Neural crest cell (in vitro differentiated cells): ENCODE measurements around the gene ZNF592. TPM values are rescaled to one million over a fixed set of nuclear protein-coding genes. Genes with fewer than 3 reads are reported as not detected.

Experiments
- DNase-seq: peaks from one replicate; pipeline ENCODE4 v3.0.0; 2021; ENCODE audit warnings: low read depth, mixed read lengths, low spot score
- H3K27ac Mint-ChIP-seq: one replicate; pipeline ENCODE4 v1.8.0; 2021; ENCODE audit warnings: mild to moderate bottlenecking, mixed read lengths; ENCODE audit not compliant: unreplicated experiment
- H3K27me3 Mint-ChIP-seq: 2 replicates; pipeline ENCODE4 v1.8.0; 2021; ENCODE audit warnings: low read depth, mild to moderate bottlenecking, mixed read lengths
- H3K36me3 Mint-ChIP-seq: 2 replicates; pipeline ENCODE4 v1.8.0; 2021; ENCODE audit warnings: low read depth, mild to moderate bottlenecking, mixed read lengths
- H3K4me1 Mint-ChIP-seq: 2 replicates; pipeline ENCODE4 v1.8.0; 2021; ENCODE audit warnings: mixed read lengths
- H3K4me3 Mint-ChIP-seq: one replicate; pipeline ENCODE4 v1.8.0; 2021; ENCODE audit warnings: mild to moderate bottlenecking, mixed read lengths
- H3K9me3 Mint-ChIP-seq: 2 replicates; pipeline ENCODE4 v1.8.0; 2021; ENCODE audit warnings: mixed read lengths
- total RNA-seq: library from RNA; stranded (reverse); gene quantifications from 2 replicates; pipeline ENCODE4 v1.2.1, GENCODE V29; 2021
- TF ChIP-seq, protein P1 (sequence below): fragments of 200-600 bp; sonication (generic); conservative IDR thresholded peaks from 2 replicates; pipeline ENCODE4 v1.5.0; 2021; ENCODE audit warnings: antibody characterized with exemption, mild to moderate bottlenecking

The ZNF592 gene
- total RNA-seq, 1 donor from 2014 or later: 34.7 TPM

DNA sequence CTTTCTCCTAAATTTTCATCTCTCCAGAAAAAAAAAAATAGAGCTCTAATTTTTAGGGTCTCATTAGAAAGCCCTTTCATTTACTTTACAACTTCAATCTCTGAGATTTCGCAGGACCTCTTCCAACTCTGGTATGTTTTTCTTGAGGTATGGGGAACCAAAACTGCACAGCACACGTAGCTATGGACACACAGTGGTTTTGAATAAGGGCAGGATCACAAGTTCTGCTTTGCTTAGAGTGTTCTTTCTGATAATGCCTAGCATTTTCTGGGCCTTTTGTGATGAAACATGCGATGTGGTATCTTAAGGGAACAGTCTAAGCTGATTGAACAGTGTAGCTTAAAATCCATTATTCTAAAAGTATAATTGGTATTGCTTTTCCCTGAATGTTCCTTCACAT lies 25.3 kb downstream of the ZNF592 start:
- TF ChIP-seq, protein P1, sequence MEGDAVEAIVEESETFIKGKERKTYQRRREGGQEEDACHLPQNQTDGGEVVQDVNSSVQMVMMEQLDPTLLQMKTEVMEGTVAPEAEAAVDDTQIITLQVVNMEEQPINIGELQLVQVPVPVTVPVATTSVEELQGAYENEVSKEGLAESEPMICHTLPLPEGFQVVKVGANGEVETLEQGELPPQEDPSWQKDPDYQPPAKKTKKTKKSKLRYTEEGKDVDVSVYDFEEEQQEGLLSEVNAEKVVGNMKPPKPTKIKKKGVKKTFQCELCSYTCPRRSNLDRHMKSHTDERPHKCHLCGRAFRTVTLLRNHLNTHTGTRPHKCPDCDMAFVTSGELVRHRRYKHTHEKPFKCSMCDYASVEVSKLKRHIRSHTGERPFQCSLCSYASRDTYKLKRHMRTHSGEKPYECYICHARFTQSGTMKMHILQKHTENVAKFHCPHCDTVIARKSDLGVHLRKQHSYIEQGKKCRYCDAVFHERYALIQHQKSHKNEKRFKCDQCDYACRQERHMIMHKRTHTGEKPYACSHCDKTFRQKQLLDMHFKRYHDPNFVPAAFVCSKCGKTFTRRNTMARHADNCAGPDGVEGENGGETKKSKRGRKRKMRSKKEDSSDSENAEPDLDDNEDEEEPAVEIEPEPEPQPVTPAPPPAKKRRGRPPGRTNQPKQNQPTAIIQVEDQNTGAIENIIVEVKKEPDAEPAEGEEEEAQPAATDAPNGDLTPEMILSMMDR: no peak
- no peak overlapping the region for H3K27ac Mint-ChIP-seq
- H3K4me3 Mint-ChIP-seq: no peak overlapping the region
- H3K9me3 Mint-ChIP-seq: no peaks in the 10 kb centered on the region
- peaks cover 16% of the 10 kb centered on the region for H3K36me3 Mint-ChIP-seq
- no peaks in the 10 kb centered on the region for H3K27me3 Mint-ChIP-seq
- H3K4me1 Mint-ChIP-seq: peaks cover 4% of the 10 kb centered on the region
- no peak for DNase-seq

DNA sequence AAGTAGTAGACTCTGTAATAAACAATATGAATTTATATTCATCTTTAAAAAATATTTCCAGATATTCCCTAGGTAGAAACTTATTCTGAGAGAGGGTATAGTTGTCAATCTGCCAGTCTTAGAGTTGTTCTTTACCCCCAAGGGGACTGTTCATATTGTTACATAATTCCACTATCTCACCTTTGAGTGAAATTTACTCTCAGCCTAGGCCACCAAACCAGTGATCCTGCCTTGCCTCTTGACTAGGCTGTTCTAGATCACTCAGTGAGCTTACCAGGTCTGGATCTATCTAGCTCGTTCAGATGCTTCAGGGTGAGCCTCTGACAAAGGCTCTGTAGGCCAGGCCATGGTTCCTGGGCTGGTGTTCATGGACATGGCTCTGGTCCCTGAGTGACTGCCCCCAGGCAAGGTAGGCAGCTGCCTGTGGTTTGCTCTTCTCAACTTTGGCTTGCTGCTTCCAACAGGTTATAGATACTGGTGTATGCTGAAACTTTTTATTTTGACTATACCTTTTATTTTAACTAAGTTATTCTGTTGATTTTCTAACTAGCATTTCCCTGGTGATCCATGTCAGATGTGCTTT lies 27.6 kb downstream of the ZNF592 start:
- TF ChIP-seq, protein P1: no peak
- Mint-ChIP-seq H3K9me3 (no peaks in the 10 kb centered on the region), H3K27me3 (no peaks in the 10 kb centered on the region), H3K4me3 (no peak overlapping the region), H3K27ac (no peak overlapping the region), H3K36me3 (peaks cover 12% of the 10 kb centered on the region), H3K4me1 (peaks cover 4% of the 10 kb centered on the region)
- no peak for DNase-seq

DNA sequence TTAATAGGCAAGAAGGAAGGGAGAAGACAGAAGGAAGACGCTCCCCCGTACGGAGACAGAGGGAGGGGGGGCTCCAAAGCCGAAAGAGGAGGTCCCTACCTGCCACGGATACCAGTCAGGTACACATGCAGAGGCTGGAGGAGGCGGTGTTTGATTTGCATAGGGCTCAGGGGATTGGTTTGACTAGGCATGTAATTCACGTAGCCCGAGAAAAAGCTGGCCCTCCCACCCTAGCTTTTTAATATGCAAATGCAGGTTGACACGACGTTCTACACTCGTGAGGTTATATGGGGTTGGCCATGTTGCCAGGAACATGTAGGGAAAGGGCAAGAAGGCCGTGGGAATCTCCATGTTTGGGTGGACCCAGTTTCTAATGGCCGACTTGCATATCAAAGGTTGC lies 29.8 kb downstream of the ZNF592 start:
- Mint-ChIP-seq H3K36me3 (peaks cover 11% of the 10 kb centered on the region), H3K27me3 (no peaks in the 10 kb centered on the region), H3K9me3 (no peaks in the 10 kb centered on the region), H3K4me3 (no peak overlapping the region), H3K4me1 (peaks cover 4% of the 10 kb centered on the region), H3K27ac (no peak overlapping the region)
- no peak for DNase-seq
- TF ChIP-seq, protein P1: no peak

DNA sequence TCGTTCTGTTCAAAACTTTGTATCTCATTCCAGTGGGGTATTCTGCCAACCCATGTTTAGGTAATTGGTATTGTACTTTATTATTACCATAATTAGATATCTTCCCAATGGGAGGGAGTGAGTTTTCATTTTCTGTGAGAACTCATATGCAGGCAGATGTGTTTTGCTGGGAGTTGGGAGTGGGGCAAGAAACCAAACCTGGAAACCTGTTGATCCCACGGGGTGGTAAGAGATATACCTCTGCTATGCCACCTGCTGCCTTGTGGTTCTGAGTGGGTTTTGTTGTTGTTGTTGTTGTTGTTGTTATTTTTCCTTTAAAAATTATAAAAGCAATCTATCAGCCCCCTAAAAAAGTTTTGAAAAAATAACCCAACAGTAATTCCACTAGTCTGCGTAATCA lies 32.1 kb downstream of the ZNF592 start:
- no peaks in the 10 kb centered on the region for H3K9me3 Mint-ChIP-seq
- DNase-seq: no peak
- no peaks in the 10 kb centered on the region for H3K27me3 Mint-ChIP-seq
- peaks cover 4% of the 10 kb centered on the region for H3K4me1 Mint-ChIP-seq
- peaks cover 14% of the 10 kb centered on the region for H3K36me3 Mint-ChIP-seq
- TF ChIP-seq, protein P1: no peak
- no peak overlapping the region for H3K4me3 Mint-ChIP-seq
- no peak overlapping the region for H3K27ac Mint-ChIP-seq

DNA sequence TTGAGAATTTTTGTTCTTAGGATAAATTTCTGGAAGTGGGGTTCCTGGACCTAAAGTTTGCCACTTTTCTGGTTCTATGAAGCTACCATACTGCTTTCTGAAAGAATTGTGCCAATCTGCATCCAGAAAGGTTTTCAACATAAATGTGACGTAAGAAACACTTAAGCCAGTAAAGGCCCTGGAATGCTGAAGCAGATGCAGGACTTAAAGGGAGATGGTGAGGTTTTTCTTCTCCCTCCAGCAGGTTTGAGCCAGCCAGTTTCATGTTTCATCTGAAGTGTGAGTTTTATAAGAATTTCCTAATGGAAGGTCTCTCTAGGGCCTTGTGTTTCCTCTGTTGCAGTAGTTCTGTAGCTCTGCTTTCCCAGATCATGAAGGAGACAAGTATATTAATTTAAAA lies 33.1 kb downstream of the ZNF592 start:
- Mint-ChIP-seq H3K4me1 (peaks cover 9% of the 10 kb centered on the region), H3K27ac (no peak overlapping the region), H3K36me3 (peaks cover 11% of the 10 kb centered on the region), H3K4me3 (no peak overlapping the region), H3K27me3 (no peaks in the 10 kb centered on the region), H3K9me3 (no peaks in the 10 kb centered on the region)
- DNase-seq: no peak
- TF ChIP-seq, protein P1: no peak
